ENCODE measurements around the gene TXNDC11. TPM values are rescaled to one million over a fixed set of nuclear protein-coding genes. Genes with fewer than 3 reads are reported as not detected.

The TXNDC11 gene
- total RNA-seq, 1 experiment from 2014 or later, result 30.9 TPM

GRCh38 chr16:11722468-11722808 lies 20.2 kb downstream of the TXNDC11 start:
- no peak overlapping the region for H3K27ac ChIP-seq
- no peak overlapping the region for H2AFZ ChIP-seq
- no peaks in the 10 kb centered on the region for H3K9me2 ChIP-seq (ENCODE audit: insufficient read depth)
- H3K4me3 ChIP-seq, result no peak overlapping the region
- ChIA-PET POLR2A (ENCODE audit: unreplicated experiment) (no interaction called here), CTCF (no interaction called here)
- no TSS peak for BruUV-seq (replicated peaks)
- H3K9me3 ChIP-seq (ENCODE audit: insufficient read depth, low read depth), result no peaks in the 10 kb centered on the region
- no peak for DNase-seq
- peaks cover 8% of the 10 kb centered on the region; the same call in 1 of the 2 replicates for H4K20me1 ChIP-seq (ENCODE audit: insufficient read depth)
- TF ChIP-seq, protein P1, sequence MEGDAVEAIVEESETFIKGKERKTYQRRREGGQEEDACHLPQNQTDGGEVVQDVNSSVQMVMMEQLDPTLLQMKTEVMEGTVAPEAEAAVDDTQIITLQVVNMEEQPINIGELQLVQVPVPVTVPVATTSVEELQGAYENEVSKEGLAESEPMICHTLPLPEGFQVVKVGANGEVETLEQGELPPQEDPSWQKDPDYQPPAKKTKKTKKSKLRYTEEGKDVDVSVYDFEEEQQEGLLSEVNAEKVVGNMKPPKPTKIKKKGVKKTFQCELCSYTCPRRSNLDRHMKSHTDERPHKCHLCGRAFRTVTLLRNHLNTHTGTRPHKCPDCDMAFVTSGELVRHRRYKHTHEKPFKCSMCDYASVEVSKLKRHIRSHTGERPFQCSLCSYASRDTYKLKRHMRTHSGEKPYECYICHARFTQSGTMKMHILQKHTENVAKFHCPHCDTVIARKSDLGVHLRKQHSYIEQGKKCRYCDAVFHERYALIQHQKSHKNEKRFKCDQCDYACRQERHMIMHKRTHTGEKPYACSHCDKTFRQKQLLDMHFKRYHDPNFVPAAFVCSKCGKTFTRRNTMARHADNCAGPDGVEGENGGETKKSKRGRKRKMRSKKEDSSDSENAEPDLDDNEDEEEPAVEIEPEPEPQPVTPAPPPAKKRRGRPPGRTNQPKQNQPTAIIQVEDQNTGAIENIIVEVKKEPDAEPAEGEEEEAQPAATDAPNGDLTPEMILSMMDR (conservative IDR thresholded peaks at IDR 0.05), result no peak
- TF ChIP-seq EZH2 (IDR thresholded peaks at IDR 0.05; ENCODE audit: low read depth), result no peak
- H3K36me3 ChIP-seq (ENCODE audit: low read depth), result peaks cover 11% of the 10 kb centered on the region; the same call in 1 of the 2 replicates
- intact Hi-C loops (cut with micrococcal nuclease; ENCODE audit: unreplicated experiment), result no loop called here
- H3F3A ChIP-seq (ENCODE audit: insufficient read depth, low read depth), result no peaks in the 10 kb centered on the region
- H3K4me2 ChIP-seq, result no peak overlapping the region
- H3K27me3 ChIP-seq (ENCODE audit: insufficient read depth, low read depth), result no peaks in the 10 kb centered on the region
- no peaks in the 10 kb centered on the region for H3K79me2 ChIP-seq (ENCODE audit: low read depth)
- no peaks in the 10 kb centered on the region for H3K4me1 ChIP-seq (replicated peaks; ENCODE audit: insufficient read depth)

DNA sequence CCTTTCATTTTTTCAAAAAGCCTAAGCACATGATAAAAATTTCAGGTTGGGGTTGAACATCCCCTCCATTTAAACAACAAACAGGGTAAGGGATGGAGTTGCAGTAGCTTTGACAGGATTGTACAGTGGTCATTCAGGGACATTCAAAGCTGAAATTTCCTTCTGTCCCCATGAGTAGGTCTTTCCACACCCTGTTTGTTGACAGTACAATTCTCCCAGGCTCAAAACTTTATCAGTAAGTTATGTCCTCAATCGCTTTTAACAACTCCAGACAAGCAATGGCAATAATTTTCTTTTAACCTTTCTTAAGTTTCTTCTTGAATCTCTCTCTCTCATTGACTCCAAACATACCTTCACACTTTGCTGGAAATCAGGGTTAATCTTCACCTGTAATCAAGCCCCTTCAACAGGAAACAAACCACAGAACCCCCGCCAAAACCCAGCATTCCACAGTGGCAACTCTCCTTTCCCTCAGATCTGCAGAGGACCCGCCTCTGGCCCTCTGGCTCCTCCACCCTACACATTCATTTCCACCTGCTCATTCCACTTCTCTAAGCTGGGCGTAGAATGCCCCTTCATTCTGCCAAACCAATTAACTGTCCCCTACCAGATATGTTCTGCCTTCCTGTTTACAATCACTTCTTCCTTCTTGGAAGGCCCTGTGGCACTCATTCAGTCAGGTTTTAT lies 20.7 kb downstream of the TXNDC11 start:
- BruUV-seq (replicated peaks), result no TSS peak
- H3K4me2 ChIP-seq, result no peak overlapping the region
- no peaks in the 10 kb centered on the region for H3K9me3 ChIP-seq (ENCODE audit: insufficient read depth, low read depth)
- H2AFZ ChIP-seq, result no peak overlapping the region
- ChIA-PET POLR2A (ENCODE audit: unreplicated experiment) (no interaction called here), CTCF (no interaction called here)
- no peak for DNase-seq
- peaks cover 8% of the 10 kb centered on the region; the same call in 1 of the 2 replicates for H4K20me1 ChIP-seq (ENCODE audit: insufficient read depth)
- H3K27me3 ChIP-seq (ENCODE audit: insufficient read depth, low read depth), result no peaks in the 10 kb centered on the region
- no peak overlapping the region for H3K27ac ChIP-seq
- H3K4me3 ChIP-seq, result no peak overlapping the region
- no peak for TF ChIP-seq EZH2 (IDR thresholded peaks at IDR 0.05; ENCODE audit: low read depth)
- TF ChIP-seq, protein P1 (conservative IDR thresholded peaks at IDR 0.05), result no peak
- intact Hi-C loops (cut with micrococcal nuclease; ENCODE audit: unreplicated experiment), result no loop called here
- no peaks in the 10 kb centered on the region for H3K79me2 ChIP-seq (ENCODE audit: low read depth)
- H3K36me3 ChIP-seq (ENCODE audit: low read depth), result peaks cover 11% of the 10 kb centered on the region; the same call in 1 of the 2 replicates
- no peaks in the 10 kb centered on the region for H3K4me1 ChIP-seq (replicated peaks; ENCODE audit: insufficient read depth)
- no peaks in the 10 kb centered on the region for H3F3A ChIP-seq (ENCODE audit: insufficient read depth, low read depth)
- no peaks in the 10 kb centered on the region for H3K9me2 ChIP-seq (ENCODE audit: insufficient read depth)

- no TSS peak for BruUV-seq (replicated peaks)
- POLR2A ChIA-PET (ENCODE audit: unreplicated experiment), result no interaction called here
- no peaks in the 10 kb centered on the region for H3K9me2 ChIP-seq (ENCODE audit: insufficient read depth)
These were observed 22.9 kb downstream of the TXNDC11 start for GRCh38 chr16:11719762-11720161.

More at GRCh38 chr16:11719762-11720161, 22.9 kb downstream of the TXNDC11 start:
- H3K4me1 ChIP-seq (replicated peaks; ENCODE audit: insufficient read depth), result no peaks in the 10 kb centered on the region
- H3K79me2 ChIP-seq (ENCODE audit: low read depth), result no peaks in the 10 kb centered on the region
- no peaks in the 10 kb centered on the region for H3K9me3 ChIP-seq (ENCODE audit: insufficient read depth, low read depth)
- H3K4me3 ChIP-seq, result no peak overlapping the region
- intact Hi-C loops (cut with micrococcal nuclease; ENCODE audit: unreplicated experiment), result loop anchor here (10.0 kb wide), 1 partner anchor 185 kb away; no protein-coding TSS in a partner anchor
- TF ChIP-seq, protein P1 (conservative IDR thresholded peaks at IDR 0.05), result no peak
- no peak for TF ChIP-seq EZH2 (IDR thresholded peaks at IDR 0.05; ENCODE audit: low read depth)
- peaks cover 7% of the 10 kb centered on the region; the same call in 1 of the 2 replicates for H3F3A ChIP-seq (ENCODE audit: insufficient read depth, low read depth)
- no peak overlapping the region for H3K4me2 ChIP-seq
- peaks cover 8% of the 10 kb centered on the region; the same call in 1 of the 2 replicates for H4K20me1 ChIP-seq (ENCODE audit: insufficient read depth)
- no peak overlapping the region for H2AFZ ChIP-seq
- 0 out of 2 replicates have a peak, but pooled peaks cover 4% of the 10 kb centered on the region for H3K36me3 ChIP-seq (ENCODE audit: low read depth)
- no peak overlapping the region for H3K27ac ChIP-seq
- no peaks in the 10 kb centered on the region for H3K27me3 ChIP-seq (ENCODE audit: insufficient read depth, low read depth)
- no peak for DNase-seq
- CTCF ChIA-PET, result no interaction called here

All from PC-9 (cell line).